H1 (cell line): ENCODE results near the gene POLR2H. TPM values are rescaled to one million over a fixed set of nuclear protein-coding genes. Genes with fewer than 3 reads are reported as not detected.
A peak's percentile ranks its signal among the peaks of the same experiment; 100 is the strongest.

Experiments used
- CTCF ChIA-PET: fragments of 300-600 bp; sonication (Branson Sonifier 250); formaldehyde crosslinking; loops from one replicate; lab custom pipeline; 2021; ENCODE audit not compliant: partially characterized antibody; lab: Charles Lee
- POLR2A ChIA-PET: fragments of 300-600 bp; sonication (Branson Sonifier 250); formaldehyde crosslinking; loops from one replicate; lab custom pipeline; 2021; ENCODE audit warnings: inconsistent platforms; ENCODE audit not compliant: partially characterized antibody; lab: Charles Lee
- DNase-seq, 2 experiments: peaks; one replicate each; pipeline versions ENCODE4 v3.0.0 to v3.0.0-alpha.2; 2010 to 2022; ENCODE audit warnings: low spot score in 2 of 2, low read depth in 1 of 2, mixed read lengths in 1 of 2
- FAIRE-seq: peaks from 2 replicates; lab custom pipeline; 2011; peaks lifted over from hg19 to GRCh38; lab: Jason Lieb, UNC
- H2AFZ ChIP-seq: 2 replicates; pipeline ENCODE4 v1.8.1; 2012; ENCODE audit warnings: low read length, inconsistent platforms
- H2AK5ac ChIP-seq: 2 replicates; pipeline ENCODE4 v1.6.1; 2013; ENCODE audit warnings: low read depth, low read length
- H2BK120ac ChIP-seq: replicated peaks from 2 replicates; pipeline ENCODE3; 2013; ENCODE audit warnings: low read depth, low read length, inconsistent platforms
- H2BK12ac ChIP-seq: 2 replicates; pipeline ENCODE4 v1.6.1; 2013; ENCODE audit warnings: low read depth, low read length
- H2BK15ac ChIP-seq: 2 replicates; pipeline ENCODE4 v1.6.1; 2013; ENCODE audit warnings: low read length
- H2BK20ac ChIP-seq: 2 replicates; pipeline ENCODE4 v1.6.1; 2013; ENCODE audit warnings: low read length
- H2BK5ac ChIP-seq: 2 replicates; pipeline ENCODE4 v1.6.1; 2013; ENCODE audit warnings: low read depth, low read length
- H3K14ac ChIP-seq: 2 replicates; pipeline ENCODE4 v1.6.1; 2013; ENCODE audit warnings: inconsistent platforms; ENCODE audit not compliant: insufficient read length
- H3K18ac ChIP-seq: 2 replicates; pipeline ENCODE4 v1.6.1; 2013; ENCODE audit warnings: low read length; ENCODE audit errors: extremely low read depth
- H3K23ac ChIP-seq: 2 replicates; pipeline ENCODE4 v1.6.1; 2013; ENCODE audit warnings: inconsistent platforms; ENCODE audit not compliant: insufficient read length
- H3K23me2 ChIP-seq: 2 replicates; pipeline ENCODE4 v1.6.1; 2013; ENCODE audit warnings: low read depth, low read length
- H3K27ac ChIP-seq: 2 replicates; pipeline ENCODE4 v1.6.1; 2011; ENCODE audit warnings: low read depth, low read length, inconsistent platforms
- H3K27me3 ChIP-seq, 4 experiments: replicated peaks in 1 of 4; 1 replicate in 1 of 4; 2 replicates in 3 of 4; pipeline versions ENCODE4 v1.6.1 to v1.8.1; 2011 to 2013; ENCODE audit warnings: low read length in 3 of 4, mild to moderate bottlenecking in 3 of 4, inconsistent platforms in 2 of 4, mixed read lengths in 2 of 4, moderate library complexity in 1 of 4; ENCODE audit not compliant: control insufficient read depth in 3 of 4, insufficient read depth in 3 of 4; ENCODE audit errors: extremely low read depth in 1 of 4
- H3K36me3 ChIP-seq, 4 experiments: 2 replicates each; pipeline versions ENCODE4 v1.6.1 to v1.8.1; 2011 to 2013; ENCODE audit warnings: mild to moderate bottlenecking in 4 of 4, low read length in 3 of 4, moderate library complexity in 2 of 4, control low read depth in 1 of 4, inconsistent platforms in 1 of 4; ENCODE audit not compliant: insufficient read depth in 4 of 4, control insufficient read depth in 2 of 4
- H3K4ac ChIP-seq: replicated peaks from 2 replicates; pipeline ENCODE3; 2013; ENCODE audit warnings: low read length, low read depth, mixed read lengths, inconsistent platforms; ENCODE audit not compliant: insufficient read length
- H3K4me1 ChIP-seq, 4 experiments: replicated peaks in 1 of 4; 1 replicate in 1 of 4; 2 replicates in 3 of 4; pipeline versions ENCODE4 v1.6.1 to v1.8.1; 2011 to 2013; ENCODE audit warnings: low read length in 3 of 4, inconsistent platforms in 2 of 4, mixed read lengths in 1 of 4; ENCODE audit not compliant: insufficient read depth in 4 of 4, control insufficient read depth in 3 of 4
- H3K4me2 ChIP-seq, 2 experiments: 2 replicates each; pipeline versions ENCODE4 v1.6.1 to v1.8.1; 2011 to 2013; ENCODE audit warnings: low read depth in 2 of 2, low read length in 2 of 2, control low read depth in 1 of 2, inconsistent platforms in 1 of 2, mild to moderate bottlenecking in 1 of 2; ENCODE audit not compliant: insufficient read depth in 1 of 2
- H3K4me3 ChIP-seq, 4 experiments: fragments of 200-600, 300-600 bp in 1 of 4; sonication (generic), shearing (Covaris generic), sonication (Bioruptor Twin) in 1 of 4; 2 replicates each; pipeline versions ENCODE4 v1.5.1 to v1.8.1; 2011 to 2016; ENCODE audit warnings: low read length in 4 of 4, low read depth in 3 of 4, control low read depth in 2 of 4, inconsistent platforms in 2 of 4, mild to moderate bottlenecking in 2 of 4, mixed read lengths in 1 of 4, moderate library complexity in 1 of 4; ENCODE audit not compliant: insufficient read depth in 2 of 4; ENCODE audit errors: extremely low read depth in 1 of 4
- H3K56ac ChIP-seq: replicated peaks from 2 replicates; pipeline ENCODE3; 2013; ENCODE audit warnings: low read depth, mild to moderate bottlenecking, mixed read lengths, low read length, inconsistent platforms; ENCODE audit not compliant: insufficient read length
- H3K79me1 ChIP-seq: 2 replicates; pipeline ENCODE4 v1.6.1; 2013; ENCODE audit warnings: low read depth, low read length, control low read depth
- H3K79me2 ChIP-seq, 2 experiments: 2 replicates each; pipeline versions ENCODE4 v1.6.1 to v1.8.1; 2012 to 2013; ENCODE audit warnings: low read length in 2 of 2, mild to moderate bottlenecking in 2 of 2, inconsistent platforms in 1 of 2; ENCODE audit not compliant: insufficient read depth in 2 of 2, control insufficient read depth in 1 of 2
- H3K9ac ChIP-seq, 4 experiments: replicated peaks in 1 of 4; 1 replicate in 1 of 4; 2 replicates in 3 of 4; pipeline versions ENCODE4 v1.6.1 to v1.8.1; 2011 to 2013; ENCODE audit warnings: low read depth in 3 of 4, low read length in 3 of 4, control low read depth in 2 of 4, mild to moderate bottlenecking in 2 of 4, moderate library complexity in 2 of 4, inconsistent platforms in 1 of 4; ENCODE audit errors: extremely low read depth in 1 of 4
- H3K9me3 ChIP-seq, 2 experiments: 2 replicates each; pipeline versions ENCODE4 v1.6.1 to v1.8.1; 2012 to 2013; ENCODE audit warnings: mild to moderate bottlenecking in 2 of 2, moderate library complexity in 2 of 2, control low read depth in 1 of 2, inconsistent platforms in 1 of 2, low read depth in 1 of 2, low read length in 1 of 2, mixed read lengths in 1 of 2; ENCODE audit not compliant: insufficient read depth in 2 of 2
- H4K20me1 ChIP-seq, 2 experiments: replicated peaks in 1 of 2; 2 replicates each; pipeline versions ENCODE3 to v1.8.1; 2011 to 2013; ENCODE audit warnings: inconsistent platforms in 2 of 2, low read length in 2 of 2, mild to moderate bottlenecking in 1 of 2; ENCODE audit not compliant: insufficient read depth in 2 of 2, control insufficient read depth in 1 of 2
- H4K5ac ChIP-seq: 2 replicates; pipeline ENCODE4 v1.6.1; 2013; ENCODE audit warnings: low read length, low read depth, mixed read lengths, inconsistent platforms; ENCODE audit not compliant: insufficient read length
- H4K8ac ChIP-seq: 2 replicates; pipeline ENCODE4 v1.8.0; 2013; ENCODE audit warnings: mild to moderate bottlenecking, moderate library complexity, low read length, inconsistent platforms; ENCODE audit not compliant: insufficient read depth; ENCODE audit errors: extremely low read depth
- H4K91ac ChIP-seq: replicated peaks from 2 replicates; pipeline ENCODE3; 2013; ENCODE audit warnings: low read length, mixed read lengths, inconsistent platforms; ENCODE audit not compliant: insufficient read length
- MAFK ChIP-seq: IDR thresholded peaks from 2 replicates; pipeline ENCODE4 v1.6.1; 2012; ENCODE audit warnings: low read depth, mild to moderate bottlenecking, improper control_type of control experiment, low read length
- POLR2AphosphoS5 ChIP-seq: IDR thresholded peaks from 2 replicates; pipeline ENCODE4 v1.6.1; 2011; ENCODE audit warnings: low read depth, low read length
- WGBS, 2 experiments: shearing (Covaris generic) in 1 of 2; methylation state at CpG; one replicate each; pipeline versions ENCODE4 v1.1.6 to v1.1.7; 2013 to 2015; ENCODE audit warnings: low lambda C conversion rate in 2 of 2, mixed read lengths in 2 of 2, inconsistent platforms in 1 of 2, low coverage in 1 of 2, missing lambda C conversion rate in 1 of 2; ENCODE audit not compliant: insufficient replicate concordance in 2 of 2, insufficient coverage in 1 of 2, insufficient read length in 1 of 2; ENCODE audit errors: extremely low coverage in 1 of 2, missing lambda C conversion rate in 1 of 2; 5-methylcytosine and 5-hydroxymethylcytosine counted together
- polyA plus RNA-seq, 7 experiments: library from polyadenylated mRNA; depleted of rRNA in 3 of 7; stranded (reverse) in 5 of 7; unstranded in 2 of 7; fragments of >200 nt in 5 of 7; fragments of 200-250 nt in 2 of 7; gene quantifications; 1 replicate in 5 of 7; 2 replicates in 1 of 7; 4 replicates in 1 of 7; pipeline versions ENCODE4 v1.2.1 to v1.2.3, GENCODE V29; 2011 to 2013; ENCODE audit warnings: missing spikeins in 2 of 7, mixed read lengths in 2 of 7
- total RNA-seq: library from RNA; stranded (reverse); fragmentation: NEBNext Ultra II Directional; extraction: Animal tissue kit (Norgen Biotek cat#: 25700); gene quantifications from 2 replicates; pipeline ENCODE4 v1.2.1, GENCODE V29; 2021

The POLR2H gene
- total and polyA plus RNA-seq, 2 of the 8 experiments (the other 6 are each of a cell fraction or from before 2014, with no cell fraction given): 113 to 335 TPM

DNA sequence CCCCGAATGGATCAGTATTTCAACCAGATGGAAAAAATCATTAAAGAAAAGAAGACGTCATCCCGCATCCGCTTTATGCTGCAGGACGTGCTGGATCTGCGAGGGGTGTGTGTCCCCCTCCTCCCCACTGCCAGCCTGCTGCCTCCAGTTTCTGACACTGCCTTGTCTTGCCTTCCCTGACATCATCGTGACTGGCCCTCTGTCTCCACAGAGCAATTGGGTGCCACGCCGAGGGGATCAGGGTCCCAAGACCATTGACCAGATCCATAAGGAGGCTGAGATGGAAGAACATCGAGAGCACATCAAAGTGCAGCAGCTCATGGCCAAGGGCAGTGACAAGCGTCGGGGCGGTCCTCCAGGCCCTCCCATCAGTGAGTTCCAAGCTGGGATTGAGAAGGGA, 36.2 kb upstream of the POLR2H start:
- no peak overlapping the region for H2BK12ac ChIP-seq
- no peak for DNase-seq
- peaks cover 0 to 11% of the 10 kb centered on the region in 2 experiments; a peak in 1 of 4 replicates for H3K79me2 ChIP-seq
- ChIA-PET POLR2A (interaction anchor here (0.8 to 9.8 kb wide), 12 partner anchors 8 to 80 kb away, joined by 3 to 148 read pairs (median 11); partner anchors contain the start of genes EIF4G1 and FAM131A), CTCF (interaction anchor here (0.7 to 1.3 kb wide), 2 partner anchors 217 to 244 kb away, joined by 3 read pairs; no protein-coding TSS in a partner anchor)
- H2BK120ac ChIP-seq: no peak overlapping the region
- H3K4me2 ChIP-seq: no peak overlapping the region
- H3K4me1 ChIP-seq: no peaks in the 10 kb centered on the region
- no peak overlapping the region for H3K27ac ChIP-seq
- no peak for FAIRE-seq
- no peak overlapping the region for H3K56ac ChIP-seq
- no peaks in the 10 kb centered on the region for H3K27me3 ChIP-seq
- no peak overlapping the region for H3K9ac ChIP-seq
- H3K36me3 ChIP-seq: peaks cover 79 to 99% (median 95%) of the 10 kb centered on the region in 4 experiments
- H3K4me3 ChIP-seq: no peak overlapping the region
- no peak overlapping the region for H3K14ac ChIP-seq
- H3K9me3 ChIP-seq: no peaks in the 10 kb centered on the region
- H4K8ac ChIP-seq: no peak overlapping the region; the same call in 1 of the 2 replicates
- H3K23me2 ChIP-seq: no peaks in the 10 kb centered on the region
- no peak overlapping the region for H2AFZ ChIP-seq
- H3K23ac ChIP-seq: no peak overlapping the region
- no peak overlapping the region for H2BK15ac ChIP-seq
- no peak overlapping the region for H2BK5ac ChIP-seq
- H3K79me1 ChIP-seq: peaks cover 2% of the 10 kb centered on the region; the same call in 1 of the 2 replicates
- no peak overlapping the region for H4K5ac ChIP-seq
- no peak overlapping the region for H2BK20ac ChIP-seq
- H4K20me1 ChIP-seq: peaks cover 18 to 22% of the 10 kb centered on the region in 2 experiments
- no peak overlapping the region for H2AK5ac ChIP-seq
- no peak overlapping the region for H4K91ac ChIP-seq
- no peak overlapping the region for H3K18ac ChIP-seq
- 88% methylated on average over 10 of the region's 13 CpGs; no CpG with 5 or more reads in 1 of the 2 experiments for WGBS, 2 experiments
- no peak overlapping the region for H3K4ac ChIP-seq
- peak; percentile 39; the same call in 1 of the 2 replicates for TF ChIP-seq POLR2AphosphoS5
- TF ChIP-seq MAFK: no peak
- TF ChIP-seq, all 59 proteins: peak for 1
